Parathyroid adenoma (tissue), 2 donors: ENCODE measurements around the gene FAM131A.

Experiments used
- H2AFZ ChIP-seq: fragments of 300-600 bp; sonication (generic); one replicate; pipeline ENCODE4 v1.7.0; 2017; ENCODE audit warnings: antibody characterized with exemption, mild to moderate bottlenecking
- H3K27ac ChIP-seq: fragments of 300-600 bp; sonication (generic); one replicate; pipeline ENCODE4 v1.7.0; 2017
- H3K27me3 ChIP-seq: fragments of 300-600 bp; sonication (generic); one replicate; pipeline ENCODE4 v1.7.0; 2017; ENCODE audit warnings: low read length; ENCODE audit not compliant: control insufficient read depth, insufficient read depth
- H3K36me3 ChIP-seq: fragments of 300-600 bp; sonication (generic); one replicate; pipeline ENCODE4 v1.7.0; 2017; ENCODE audit warnings: low read length; ENCODE audit not compliant: control insufficient read depth, insufficient read depth
- H3K4me1 ChIP-seq: fragments of 300-600 bp; sonication (generic); one replicate; pipeline ENCODE4 v1.7.0; 2017; ENCODE audit warnings: control low read depth
- H3K4me2 ChIP-seq: fragments of 300-600 bp; sonication (generic); one replicate; pipeline ENCODE4 v1.7.0; 2017; ENCODE audit warnings: low read length
- H3K4me3 ChIP-seq: fragments of 300-600 bp; sonication (generic); one replicate; pipeline ENCODE4 v1.7.0; 2017; ENCODE audit warnings: low read depth, low read length
- H3K79me2 ChIP-seq: fragments of 300-600 bp; sonication (generic); one replicate; pipeline ENCODE4 v1.7.0; 2017; ENCODE audit warnings: control low read depth
- H3K9ac ChIP-seq: fragments of 300-600 bp; sonication (generic); one replicate; pipeline ENCODE4 v1.7.0; 2017; ENCODE audit warnings: mild to moderate bottlenecking
- H3K9me3 ChIP-seq: fragments of 300-600 bp; sonication (generic); one replicate; pipeline ENCODE4 v1.7.0; 2017; ENCODE audit warnings: low read length; ENCODE audit not compliant: control insufficient read depth
- TF ChIP-seq, protein P1 (sequence below): fragments of 300-600 bp; sonication (generic); IDR thresholded peaks from one replicate; pipeline ENCODE4 v1.7.0; 2017; ENCODE audit warnings: antibody characterized with exemption, mild to moderate bottlenecking
- donor health status: primary hyperparathyroidism.

The FAM131A gene

DNA sequence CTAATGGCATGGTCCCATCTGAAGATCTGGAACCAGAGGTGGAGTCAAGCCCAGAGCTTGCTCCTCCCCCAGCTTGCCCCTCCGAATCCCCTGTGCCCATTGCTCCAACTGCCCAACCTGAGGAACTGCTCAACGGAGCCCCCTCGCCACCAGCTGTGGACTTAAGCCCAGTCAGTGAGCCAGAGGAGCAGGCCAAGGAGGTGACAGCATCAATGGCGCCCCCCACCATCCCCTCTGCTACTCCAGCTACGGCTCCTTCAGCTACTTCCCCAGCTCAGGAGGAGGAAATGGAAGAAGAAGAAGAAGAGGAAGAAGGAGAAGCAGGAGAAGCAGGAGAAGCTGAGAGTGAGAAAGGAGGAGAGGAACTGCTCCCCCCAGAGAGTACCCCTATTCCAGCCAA lies 15.7 kb upstream of the FAM131A start:
- H3K4me1 ChIP-seq = peaks cover 52% of the 10 kb centered on the region
- TF ChIP-seq, protein P1, sequence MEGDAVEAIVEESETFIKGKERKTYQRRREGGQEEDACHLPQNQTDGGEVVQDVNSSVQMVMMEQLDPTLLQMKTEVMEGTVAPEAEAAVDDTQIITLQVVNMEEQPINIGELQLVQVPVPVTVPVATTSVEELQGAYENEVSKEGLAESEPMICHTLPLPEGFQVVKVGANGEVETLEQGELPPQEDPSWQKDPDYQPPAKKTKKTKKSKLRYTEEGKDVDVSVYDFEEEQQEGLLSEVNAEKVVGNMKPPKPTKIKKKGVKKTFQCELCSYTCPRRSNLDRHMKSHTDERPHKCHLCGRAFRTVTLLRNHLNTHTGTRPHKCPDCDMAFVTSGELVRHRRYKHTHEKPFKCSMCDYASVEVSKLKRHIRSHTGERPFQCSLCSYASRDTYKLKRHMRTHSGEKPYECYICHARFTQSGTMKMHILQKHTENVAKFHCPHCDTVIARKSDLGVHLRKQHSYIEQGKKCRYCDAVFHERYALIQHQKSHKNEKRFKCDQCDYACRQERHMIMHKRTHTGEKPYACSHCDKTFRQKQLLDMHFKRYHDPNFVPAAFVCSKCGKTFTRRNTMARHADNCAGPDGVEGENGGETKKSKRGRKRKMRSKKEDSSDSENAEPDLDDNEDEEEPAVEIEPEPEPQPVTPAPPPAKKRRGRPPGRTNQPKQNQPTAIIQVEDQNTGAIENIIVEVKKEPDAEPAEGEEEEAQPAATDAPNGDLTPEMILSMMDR = no peak
- no peak overlapping the region for H3K4me2 ChIP-seq
- H3K27ac ChIP-seq = peak overlapping the region; percentile 94
- no peaks in the 10 kb centered on the region for H3K9me3 ChIP-seq
- H3K36me3 ChIP-seq = no peaks in the 10 kb centered on the region
- H3K9ac ChIP-seq = no peak overlapping the region
- H3K4me3 ChIP-seq = no peak overlapping the region
- no peak overlapping the region for H2AFZ ChIP-seq
- H3K79me2 ChIP-seq = peaks cover 19% of the 10 kb centered on the region
- no peaks in the 10 kb centered on the region for H3K27me3 ChIP-seq

DNA sequence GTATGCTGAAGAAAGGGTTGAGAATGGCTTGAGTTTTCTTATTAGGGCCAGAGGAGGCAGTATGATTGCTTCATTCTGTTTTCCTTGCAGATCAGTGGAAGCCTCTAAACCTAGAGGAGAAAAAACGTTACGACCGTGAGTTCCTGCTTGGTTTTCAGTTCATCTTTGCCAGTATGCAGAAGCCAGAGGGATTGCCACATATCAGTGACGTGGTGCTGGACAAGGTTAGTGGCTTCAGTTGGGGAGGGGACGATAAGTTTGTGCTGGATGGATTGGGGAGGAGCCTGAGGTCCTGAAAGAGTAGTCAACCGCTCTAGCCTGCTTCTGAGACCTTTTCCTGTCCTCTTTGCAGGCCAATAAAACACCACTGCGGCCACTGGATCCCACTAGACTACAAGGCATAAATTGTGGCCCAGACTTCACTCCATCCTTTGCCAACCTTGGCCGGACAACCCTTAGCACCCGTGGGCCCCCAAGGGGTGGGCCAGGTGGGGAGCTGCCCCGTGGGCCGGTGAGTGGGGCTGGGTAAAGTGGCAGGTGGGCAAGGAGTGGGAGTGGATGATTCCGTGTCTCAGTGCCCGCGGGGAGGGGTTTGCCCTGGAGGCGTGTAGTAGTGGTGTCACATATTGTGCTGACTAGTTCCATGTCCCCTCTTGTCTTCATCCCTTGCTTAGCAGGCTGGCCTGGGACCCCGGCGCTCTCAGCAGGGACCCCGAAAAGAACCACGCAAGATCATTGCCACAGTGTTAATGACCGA lies 14.5 kb upstream of the FAM131A start:
- TF ChIP-seq, protein P1 = peak; percentile 23
- Histone ChIP-seq H3K27ac (peak overlapping the region; percentile 94), H3K79me2 (peaks cover 19% of the 10 kb centered on the region), H3K4me1 (peaks cover 45% of the 10 kb centered on the region), H2AFZ (no peak overlapping the region), H3K9ac (no peak overlapping the region), H3K36me3 (no peaks in the 10 kb centered on the region), H3K4me3 (peak overlapping the region; percentile 25), H3K9me3 (no peaks in the 10 kb centered on the region), H3K4me2 (peak overlapping the region; percentile 60), H3K27me3 (no peaks in the 10 kb centered on the region)

- H3K4me3 ChIP-seq = peak overlapping the region; percentile 25
- peaks cover 43% of the 10 kb centered on the region for H3K4me1 ChIP-seq
- peak overlapping the region; percentile 94 for H3K27ac ChIP-seq
- no peaks in the 10 kb centered on the region for H3K9me3 ChIP-seq
- H3K4me2 ChIP-seq = peak overlapping the region; percentile 60
- no peak overlapping the region for H2AFZ ChIP-seq
- TF ChIP-seq, protein P1 = no peak
- peaks cover 20% of the 10 kb centered on the region for H3K79me2 ChIP-seq
- no peaks in the 10 kb centered on the region for H3K36me3 ChIP-seq
- no peak overlapping the region for H3K9ac ChIP-seq
- H3K27me3 ChIP-seq = no peaks in the 10 kb centered on the region
Observed at GRCh38 chr3:184323696-184324095, 13.7 kb upstream of the FAM131A start.

- Histone ChIP-seq H3K9ac (no peak overlapping the region), H3K4me2 (no peak overlapping the region), H2AFZ (no peak overlapping the region), H3K79me2 (peaks cover 18% of the 10 kb centered on the region), H3K36me3 (no peaks in the 10 kb centered on the region), H3K4me1 (peaks cover 31% of the 10 kb centered on the region), H3K9me3 (no peaks in the 10 kb centered on the region), H3K4me3 (no peak overlapping the region), H3K27ac (no peak overlapping the region), H3K27me3 (no peaks in the 10 kb centered on the region)
- TF ChIP-seq, protein P1 = no peak
Observed at GRCh38 chr3:184325269-184325668, 12.1 kb upstream of the FAM131A start.
